PC-9 (cell line): ENCODE data around the gene BCKDHA. TPM values are rescaled to one million over a fixed set of nuclear protein-coding genes. Genes with fewer than 3 reads are reported as not detected.
"Not testable (repeated sequence)": the region's sequence is repeated elsewhere in the genome, so short reads cannot be mapped to it uniquely, and the experiment has no call there.

ENCODE experiments used
- BruUV-seq: library from RNA; stranded (reverse); fragments of 400-500 nt; replicated peaks from 2 replicates; lab custom pipeline; 2021; lab: Mats Ljungman, UMichigan
- CTCF ChIA-PET: fragments of 300-600 bp; sonication (Branson Sonifier 250); formaldehyde crosslinking; loops from one replicate; lab custom pipeline; 2022; ENCODE audit warnings: antibody characterized with exemption; lab: Charles Lee
- POLR2A ChIA-PET: fragments of 300-600 bp; sonication (Branson Sonifier 250); formaldehyde crosslinking; loops from one replicate; lab custom pipeline; 2022; ENCODE audit warnings: antibody characterized with exemption; ENCODE audit not compliant: unreplicated experiment; lab: Charles Lee
- DNase-seq, 2 experiments: peaks; one replicate each; pipeline versions ENCODE4 v3.0.0 to v3.0.0-alpha.2; 2015 to 2022; ENCODE audit warnings: mixed read lengths in 1 of 2
- H2AFZ ChIP-seq: fragments of 200-600 bp; sonication (generic); 2 replicates; pipeline ENCODE4 v1.8.1; 2017; ENCODE audit warnings: antibody characterized with exemption
- H3F3A ChIP-seq: fragments of 200-600 bp; sonication (generic); 2 replicates; pipeline ENCODE4 v1.8.1; 2017; ENCODE audit warnings: antibody characterized with exemption, mild to moderate bottlenecking, low read depth; ENCODE audit not compliant: insufficient read depth
- H3K27ac ChIP-seq: fragments of 200-600 bp; sonication (generic); 2 replicates; pipeline ENCODE4 v1.6.1; 2016; ENCODE audit warnings: mixed run types
- H3K27me3 ChIP-seq: fragments of 200-600 bp; sonication (generic); 2 replicates; pipeline ENCODE4 v1.6.1; 2016; ENCODE audit warnings: low read depth, mixed run types; ENCODE audit not compliant: insufficient read depth
- H3K36me3 ChIP-seq: fragments of 200-600 bp; sonication (generic); 2 replicates; pipeline ENCODE4 v1.6.1; 2016; ENCODE audit warnings: low read depth, mixed run types
- H3K4me1 ChIP-seq: fragments of 200-600 bp; sonication (generic); replicated peaks from 2 replicates; pipeline ENCODE4 v1.6.1; 2016; ENCODE audit warnings: mixed run types; ENCODE audit not compliant: insufficient read depth
- H3K4me2 ChIP-seq: fragments of 200-600 bp; sonication (generic); 2 replicates; pipeline ENCODE4 v1.6.1; 2017; ENCODE audit warnings: mixed run types
- H3K4me3 ChIP-seq: fragments of 200-600 bp; sonication (generic); 2 replicates; pipeline ENCODE4 v1.6.1; 2016; ENCODE audit warnings: mixed run types
- H3K79me2 ChIP-seq: fragments of 200-600 bp; sonication (generic); 2 replicates; pipeline ENCODE4 v1.6.1; 2017; ENCODE audit warnings: low read depth, mixed run types
- H3K9me2 ChIP-seq: fragments of 200-600 bp; sonication (generic); 2 replicates; pipeline ENCODE4 v1.8.1; 2017; ENCODE audit warnings: mild to moderate bottlenecking; ENCODE audit not compliant: insufficient read depth
- H3K9me3 ChIP-seq: fragments of 200-600 bp; sonication (generic); 2 replicates; pipeline ENCODE4 v1.8.1; 2016; ENCODE audit warnings: low read depth; ENCODE audit not compliant: insufficient read depth
- H4K20me1 ChIP-seq: fragments of 200-600 bp; sonication (generic); 2 replicates; pipeline ENCODE4 v1.8.1; 2017; ENCODE audit not compliant: insufficient read depth
- EZH2 ChIP-seq: fragments of 200-600 bp; sonication (generic); IDR thresholded peaks from 2 replicates; pipeline ENCODE4 v1.8.0; 2017; ENCODE audit warnings: antibody characterized with exemption, low read depth
- intact Hi-C: fragments of 100-400 bp; cut with micrococcal nuclease; formaldehyde crosslinking; loops from one replicate; pipeline ENCODE4 v1.10.0; 2022; ENCODE audit not compliant: unreplicated experiment
- total RNA-seq: library from RNA; stranded (reverse); gene quantifications from 2 replicates; pipeline ENCODE4 v1.2.3, GENCODE V29; 2021
- TF ChIP-seq, protein P1 (sequence below): fragments of 200-600 bp; sonication (generic); conservative IDR thresholded peaks from 2 replicates; pipeline ENCODE4 v1.6.1; 2017; ENCODE audit warnings: mixed run types, antibody characterized with exemption, mild to moderate bottlenecking, moderate library complexity

Gene BCKDHA
- total RNA-seq, 1 experiment from 2014 or later: 26.3 TPM

DNA sequence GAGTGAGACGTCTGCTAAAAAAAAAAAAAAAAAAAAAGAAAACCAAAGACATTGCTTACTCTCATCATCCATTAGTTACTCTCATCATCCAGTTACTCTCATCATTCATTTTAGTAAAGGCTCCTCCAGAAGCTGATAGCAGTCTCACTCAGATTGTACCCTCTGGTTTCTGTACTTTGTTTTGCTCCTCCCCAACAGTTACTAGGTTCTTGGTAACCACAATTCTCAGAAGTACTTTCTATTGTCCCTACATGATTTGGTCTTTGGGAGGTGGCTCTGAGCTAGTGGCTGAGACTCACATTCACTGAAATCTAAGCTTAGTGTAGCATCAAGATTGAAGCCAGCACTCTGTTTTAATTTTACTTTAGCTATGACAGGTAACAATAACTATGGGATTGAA lies 59.6 kb downstream of the BCKDHA start:
- Histone ChIP-seq H2AFZ (no peak overlapping the region), H4K20me1 (no peaks in the 10 kb centered on the region), H3K36me3 (no peaks in the 10 kb centered on the region), H3K4me2 (no peak overlapping the region), H3K79me2 (no peaks in the 10 kb centered on the region), H3K4me3 (no peak overlapping the region), H3F3A (no peaks in the 10 kb centered on the region), H3K27me3 (peaks cover 86% of the 10 kb centered on the region), H3K9me2 (no peaks in the 10 kb centered on the region), H3K27ac (no peak overlapping the region), H3K9me3 (no peaks in the 10 kb centered on the region; the same call in 1 of the 2 replicates), H3K4me1 (no peaks in the 10 kb centered on the region)
- no TSS peak for BruUV-seq
- intact Hi-C loops: no loop called here
- CTCF ChIA-PET: no interaction called here
- no peak for TF ChIP-seq EZH2
- TF ChIP-seq, protein P1, sequence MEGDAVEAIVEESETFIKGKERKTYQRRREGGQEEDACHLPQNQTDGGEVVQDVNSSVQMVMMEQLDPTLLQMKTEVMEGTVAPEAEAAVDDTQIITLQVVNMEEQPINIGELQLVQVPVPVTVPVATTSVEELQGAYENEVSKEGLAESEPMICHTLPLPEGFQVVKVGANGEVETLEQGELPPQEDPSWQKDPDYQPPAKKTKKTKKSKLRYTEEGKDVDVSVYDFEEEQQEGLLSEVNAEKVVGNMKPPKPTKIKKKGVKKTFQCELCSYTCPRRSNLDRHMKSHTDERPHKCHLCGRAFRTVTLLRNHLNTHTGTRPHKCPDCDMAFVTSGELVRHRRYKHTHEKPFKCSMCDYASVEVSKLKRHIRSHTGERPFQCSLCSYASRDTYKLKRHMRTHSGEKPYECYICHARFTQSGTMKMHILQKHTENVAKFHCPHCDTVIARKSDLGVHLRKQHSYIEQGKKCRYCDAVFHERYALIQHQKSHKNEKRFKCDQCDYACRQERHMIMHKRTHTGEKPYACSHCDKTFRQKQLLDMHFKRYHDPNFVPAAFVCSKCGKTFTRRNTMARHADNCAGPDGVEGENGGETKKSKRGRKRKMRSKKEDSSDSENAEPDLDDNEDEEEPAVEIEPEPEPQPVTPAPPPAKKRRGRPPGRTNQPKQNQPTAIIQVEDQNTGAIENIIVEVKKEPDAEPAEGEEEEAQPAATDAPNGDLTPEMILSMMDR: no peak
- POLR2A ChIA-PET: interaction anchor here (0.6 kb wide), 1 partner anchor 77 kb away, joined by 13 read pairs; no protein-coding TSS in a partner anchor
- DNase-seq: no peak

DNA sequence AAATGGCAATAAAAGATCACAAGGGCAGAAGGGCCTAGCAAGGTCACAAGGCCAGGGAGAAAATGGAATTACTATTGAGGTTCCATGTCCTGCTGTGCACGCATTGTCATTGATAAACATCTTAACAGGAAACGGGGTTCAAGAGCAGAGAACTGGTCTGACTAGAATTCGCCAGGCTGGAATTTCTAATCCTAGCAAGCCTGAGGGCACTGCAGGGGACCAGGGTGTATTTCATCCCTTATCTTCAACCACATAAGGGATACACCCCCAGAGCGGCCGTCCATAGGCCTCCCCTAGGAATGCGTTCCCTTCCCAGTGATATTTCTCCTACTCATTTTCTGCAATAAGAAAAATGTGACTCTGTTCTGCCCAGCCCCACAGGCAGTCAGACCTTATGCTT lies 64.9 kb downstream of the BCKDHA start:
- POLR2A ChIA-PET: no interaction called here

DNA sequence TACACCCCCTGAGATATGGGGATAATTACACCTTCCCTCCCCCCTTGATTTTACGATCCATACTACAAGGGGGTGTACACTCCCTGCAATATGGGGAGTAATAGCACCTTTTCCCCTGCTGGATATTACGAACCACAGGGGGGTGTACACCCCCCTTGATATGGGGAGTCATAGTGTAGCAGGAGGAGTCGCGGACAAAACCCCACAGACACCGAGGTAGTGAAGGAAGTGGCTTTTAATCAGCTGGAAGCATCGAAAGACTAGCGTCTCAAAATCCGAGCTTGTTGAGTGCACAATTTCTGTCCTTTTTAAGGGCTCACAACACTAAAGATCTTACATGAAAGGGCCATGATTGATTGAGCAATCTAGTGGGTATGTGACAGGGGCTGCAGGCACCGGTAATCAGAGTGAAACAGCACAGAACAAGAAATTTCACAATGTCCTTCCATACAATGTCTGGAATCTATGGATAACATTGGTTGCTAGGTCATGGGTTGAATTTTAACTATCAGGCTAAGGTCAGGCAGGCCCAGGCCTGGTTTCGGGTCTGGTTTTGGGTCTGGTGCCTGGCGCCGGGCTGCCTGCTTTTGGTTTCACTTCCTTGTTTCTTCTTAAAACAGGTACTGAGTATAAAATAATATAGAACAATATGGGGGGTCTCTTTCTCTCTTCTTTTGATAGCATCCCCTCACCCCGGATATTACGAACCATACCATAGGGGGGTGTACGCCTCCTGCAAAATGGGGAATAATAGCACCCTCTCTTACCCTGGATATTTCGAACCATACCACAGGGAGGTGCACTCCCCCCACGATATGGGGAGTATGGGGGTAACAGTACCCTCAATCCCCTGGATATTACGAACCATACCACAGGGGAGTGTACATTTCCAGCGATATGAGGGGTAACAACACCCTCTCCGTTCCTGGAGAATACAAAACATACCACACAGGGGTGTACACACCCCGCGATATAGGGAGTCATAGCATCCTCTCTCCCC lies 65.9 kb downstream of the BCKDHA start:
- POLR2A ChIA-PET: not testable (repeated sequence)

More for the DNA sequence above, 64.9 kb downstream of the BCKDHA start:
- intact Hi-C loops: no loop called here
- TF ChIP-seq, protein P1: no peak
- no peak for TF ChIP-seq EZH2
- no peaks in the 10 kb centered on the region for H3F3A ChIP-seq
- DNase-seq: no peak
- CTCF ChIA-PET: no interaction called here
- H4K20me1 ChIP-seq: no peaks in the 10 kb centered on the region
- no TSS peak for BruUV-seq
- no peaks in the 10 kb centered on the region for H3K9me2 ChIP-seq
- peaks cover 6% of the 10 kb centered on the region for H3K9me3 ChIP-seq
- no peak overlapping the region for H3K4me3 ChIP-seq
- H3K27me3 ChIP-seq: peaks cover 100% of the 10 kb centered on the region
- H2AFZ ChIP-seq: no peak overlapping the region
- no peaks in the 10 kb centered on the region for H3K4me1 ChIP-seq
- H3K36me3 ChIP-seq: no peaks in the 10 kb centered on the region
- H3K79me2 ChIP-seq: no peaks in the 10 kb centered on the region
- H3K4me2 ChIP-seq: no peak overlapping the region
- no peak overlapping the region for H3K27ac ChIP-seq

More for the DNA sequence above, 65.9 kb downstream of the BCKDHA start:
- H3F3A ChIP-seq, H3K36me3 ChIP-seq, H3K9me2 ChIP-seq, BruUV-seq, H3K4me1 ChIP-seq, H2AFZ ChIP-seq, H3K27ac ChIP-seq, CTCF ChIA-PET, H3K79me2 ChIP-seq, H3K9me3 ChIP-seq, H3K4me2 ChIP-seq, intact Hi-C loops, H4K20me1 ChIP-seq, H3K4me3 ChIP-seq, DNase-seq: not testable (repeated sequence)
- peaks cover 100% of the 10 kb centered on the region for H3K27me3 ChIP-seq

Other genes with a start within 250 kb of the BCKDHA start
- 6.8 and 14.9 TPM in 2 replicates for gene CYP2S1, start 204.6 kb upstream of the BCKDHA start, total RNA-seq
- gene AXL, start 178.6 kb upstream of the BCKDHA start, total RNA-seq: 236 and 271 TPM in 2 replicates
- 248 and 266 TPM in 2 replicates for gene HNRNPUL1, start 133.4 kb upstream of the BCKDHA start, total RNA-seq
- 24.1 and 26.4 TPM in 2 replicates for gene CCDC97, start 87.6 kb upstream of the BCKDHA start, total RNA-seq
- gene TGFB1, start 43.9 kb upstream of the BCKDHA start, total RNA-seq: 67.9 and 74.9 TPM in 2 replicates
- 8.0 and 10.8 TPM in 2 replicates for gene B9D2, start 33.7 kb upstream of the BCKDHA start, total RNA-seq
- 21.9 and 31.0 TPM in 2 replicates for gene TMEM91, start 21.3 kb upstream of the BCKDHA start, total RNA-seq
- 37.7 and 43.7 TPM in 2 replicates for gene EXOSC5, start 459 bp upstream of the BCKDHA start, total RNA-seq
- 0.20 TPM in 1 of 2 replicates, not detected in the other for gene B3GNT8, start 29.6 kb downstream of the BCKDHA start, total RNA-seq
- gene DMAC2, start 42.1 kb downstream of the BCKDHA start, total RNA-seq: 38.6 and 42.6 TPM in 2 replicates
- gene ERICH4, start 45.3 kb downstream of the BCKDHA start, total RNA-seq: not detected in 2 replicates
- not detected in 2 replicates for gene CEACAM21, start 178.3 kb downstream of the BCKDHA start, total RNA-seq
- not detected in 2 replicates for gene CEACAM4, start 229.3 kb downstream of the BCKDHA start, total RNA-seq